Right lobe of liver (tissue), 6 donors: Measurements from ENCODE around the gene PYGL. TPM values are rescaled to one million over a fixed set of nuclear protein-coding genes. Genes with fewer than 3 reads are reported as not detected.

Experiments used
- ATAC-seq, 4 donors: fragments of 200-7000 bp; cut with Tn5 transposase; one replicate each; pipeline ENCODE4 v1.9.1; 2020; ENCODE audit warnings: mild to moderate bottlenecking in 4 of 4, moderate library complexity in 4 of 4
- DNase-seq, 3 donors: peaks; one replicate each; pipeline ENCODE4 v3.0.0-alpha.2; 2020
- H3K27ac ChIP-seq, 3 donors: fragments of 200-600 bp; one replicate each; pipeline ENCODE4 v1.8.0; 2022
- H3K27me3 ChIP-seq, 2 donors: fragments of 200-600 bp; one replicate each; pipeline ENCODE4 v1.8.0; 2022
- H3K36me3 ChIP-seq, 4 donors: fragments of 200-600 bp; sonication (generic) in 1 of 4; one replicate each; pipeline versions ENCODE4 v1.5.1 to v1.8.0; 2017 to 2022; ENCODE audit warnings: control low read depth in 1 of 4
- H3K4me1 ChIP-seq, 4 donors: fragments of 200-600 bp; sonication (generic) in 1 of 4; one replicate each; pipeline versions ENCODE4 v1.5.1 to v1.8.0; 2017 to 2022; ENCODE audit warnings: control low read depth in 1 of 4
- H3K4me3 ChIP-seq, 3 donors: fragments of 200-600 bp; one replicate each; pipeline ENCODE4 v1.8.0; 2022
- H3K9me3 ChIP-seq, 4 donors: fragments of 200-600 bp; sonication (generic) in 1 of 4; one replicate each; pipeline versions ENCODE4 v1.5.1 to v1.8.0; 2017 to 2022; ENCODE audit warnings: control low read depth in 1 of 4
- POLR2A ChIP-seq: fragments of 450-650 bp; IDR thresholded peaks from one replicate; pipeline ENCODE4 v1.6.1; 2017; ENCODE audit warnings: antibody characterized with exemption, mild to moderate bottlenecking
- WGBS: methylation state at CpG from one replicate; pipeline ENCODE4 v1.1.6; 2018; ENCODE audit warnings: low coverage, low lambda C conversion rate; ENCODE audit not compliant: insufficient coverage; ENCODE audit errors: missing lambda C conversion rate; 5-methylcytosine and 5-hydroxymethylcytosine counted together
- intact Hi-C, 2 donors: fragments of 100-400 bp; cut with DNase I; formaldehyde crosslinking; loops; one replicate each; pipeline versions ENCODE4 v1.11.2 to v1.14.1; 2022
- long read RNA-seq: library from polyadenylated mRNA; unstranded; transcript quantifications from one replicate; pipeline ENCODE4 v2.0.0, GENCODE V29; 2019
- total RNA-seq, 6 experiments: library from RNA; depleted of rRNA in 2 of 6; stranded (reverse); fragments of >200 nt in 2 of 6; fragmentation: NEBNext Ultra II Directional in 3 of 6; extraction: Animal tissue kit (Norgen Biotek cat#: 25700) in 3 of 6; gene quantifications; one replicate each; pipeline versions ENCODE4 v1.1.0 to v1.2.4, GENCODE V29; 2016 to 2023
- TF ChIP-seq, protein P1 (sequence below), 4 donors: fragments of 200-600 bp in 3 of 4; fragments of 450-650 bp in 1 of 4; IDR thresholded peaks; one replicate each; pipeline versions ENCODE4 v1.5.1 to v1.8.0; 2016 to 2022; ENCODE audit warnings: antibody characterized with exemption in 4 of 4, mild to moderate bottlenecking in 2 of 4
- donor health status: DM: no; HTN: yes; CAD: no.
- donor health status: DM: no; HTN: no; CAD: no.
- donor health status: DM: no; HTN: no; CAD: no.
- donor health status: DM: no; HTN: yes; CAD: no.
- donor health status: DM: no; HTN: yes; CAD: no.

Gene PYGL
- 100 to 1,000 TPM in 3 of 6 experiments, 10 to 100 TPM in 3; 80.1 to 130 (median 107) TPM for total RNA-seq
- long read RNA-seq, transcript PYGL-201 (20 exons, 3,048 nt): major isoform, 8 of 13 reads
- long read RNA-seq, partial matches to known transcripts: 2 of 13 reads
- long read RNA-seq, other reads (novel, unspliced or antisense): 1 of 13 reads

DNA sequence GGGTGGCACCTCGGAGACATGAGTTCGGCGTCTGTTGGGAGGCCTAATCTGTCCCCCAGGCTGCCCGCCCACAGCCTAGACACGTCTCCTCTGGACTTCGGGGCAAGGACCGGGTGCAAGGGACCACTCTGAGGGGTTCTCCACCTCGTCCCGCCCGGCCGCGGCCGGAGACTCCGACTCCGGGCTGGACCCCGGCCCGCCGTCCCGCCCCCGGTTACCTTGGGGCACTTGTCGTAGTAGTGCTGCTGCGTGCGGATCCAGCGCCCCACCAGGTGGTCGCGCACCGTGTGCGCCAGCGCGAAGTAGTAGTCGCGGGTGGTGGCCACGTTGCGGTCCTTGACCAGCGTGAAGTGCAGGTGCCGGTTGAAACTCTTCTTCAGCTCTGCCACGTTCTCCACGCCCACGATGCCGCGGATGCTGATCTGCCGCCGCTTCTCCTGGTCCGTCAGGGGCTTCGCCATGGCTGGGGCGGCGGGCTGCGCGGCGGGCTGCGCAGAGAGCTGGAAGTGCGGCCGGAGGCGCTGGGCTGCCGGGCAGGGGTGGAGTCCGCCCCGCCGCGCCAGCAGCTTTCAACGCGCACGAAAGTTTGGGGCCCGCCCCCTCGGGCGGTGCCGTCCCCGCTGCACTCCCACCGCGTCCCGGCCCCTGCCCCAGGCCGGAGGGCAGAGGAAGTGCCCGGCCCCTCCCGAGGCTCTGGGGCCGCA, at the start of gene PYGL:
Gene PYGL (minus strand): TSS at position 541 of the 704 bp plus-strand sequence. CDS start 80 bp downstream, at position 461.
- H3K27ac ChIP-seq: peak within 1 kb of the TSS; percentile 86 to 94 (median 87)
- peak; percentile 84 to 95 (median 90) for ATAC-seq
- DNase-seq: peak; percentile 92
- intact Hi-C loops: no loop called here
- H3K27me3 ChIP-seq: no peaks in the 10 kb centered on the region
- peaks cover 0 to 29% (median 0%) of the 10 kb centered on the region in 4 donors for H3K4me1 ChIP-seq
- 0% methylated on average over 7 of the region's 74 CpGs for WGBS
- peak within 1 kb of the TSS; percentile 69 to 86 (median 73) for H3K4me3 ChIP-seq
- H3K36me3 ChIP-seq: no peaks in the 10 kb centered on the region
- TF ChIP-seq, protein P1, sequence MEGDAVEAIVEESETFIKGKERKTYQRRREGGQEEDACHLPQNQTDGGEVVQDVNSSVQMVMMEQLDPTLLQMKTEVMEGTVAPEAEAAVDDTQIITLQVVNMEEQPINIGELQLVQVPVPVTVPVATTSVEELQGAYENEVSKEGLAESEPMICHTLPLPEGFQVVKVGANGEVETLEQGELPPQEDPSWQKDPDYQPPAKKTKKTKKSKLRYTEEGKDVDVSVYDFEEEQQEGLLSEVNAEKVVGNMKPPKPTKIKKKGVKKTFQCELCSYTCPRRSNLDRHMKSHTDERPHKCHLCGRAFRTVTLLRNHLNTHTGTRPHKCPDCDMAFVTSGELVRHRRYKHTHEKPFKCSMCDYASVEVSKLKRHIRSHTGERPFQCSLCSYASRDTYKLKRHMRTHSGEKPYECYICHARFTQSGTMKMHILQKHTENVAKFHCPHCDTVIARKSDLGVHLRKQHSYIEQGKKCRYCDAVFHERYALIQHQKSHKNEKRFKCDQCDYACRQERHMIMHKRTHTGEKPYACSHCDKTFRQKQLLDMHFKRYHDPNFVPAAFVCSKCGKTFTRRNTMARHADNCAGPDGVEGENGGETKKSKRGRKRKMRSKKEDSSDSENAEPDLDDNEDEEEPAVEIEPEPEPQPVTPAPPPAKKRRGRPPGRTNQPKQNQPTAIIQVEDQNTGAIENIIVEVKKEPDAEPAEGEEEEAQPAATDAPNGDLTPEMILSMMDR (IDR thresholded peaks at IDR 0.05): no peak
- TF ChIP-seq POLR2A: peak; percentile 88
- H3K9me3 ChIP-seq: no peaks in the 10 kb centered on the region

GRCh38 chr14:50985859-50986331, 41.6 kb upstream of the PYGL start:
- no peaks in the 10 kb centered on the region for H3K4me1 ChIP-seq
- 57% methylated on average over 12 of the region's 12 CpGs for WGBS
- H3K36me3 ChIP-seq: no peaks in the 10 kb centered on the region
- no peak overlapping the region for H3K4me3 ChIP-seq
- ATAC-seq: no peak
- H3K27ac ChIP-seq: no peak overlapping the region
- intact Hi-C loops: no loop called here
- TF ChIP-seq POLR2A: no peak
- TF ChIP-seq, protein P1 (IDR thresholded peaks at IDR 0.05): no peak
- no peaks in the 10 kb centered on the region for H3K9me3 ChIP-seq
- no peaks in the 10 kb centered on the region for H3K27me3 ChIP-seq
- DNase-seq: no peak

- TF ChIP-seq, protein P1 (IDR thresholded peaks at IDR 0.05): no peak
- TF ChIP-seq POLR2A: no peak
- intact Hi-C loops: no loop called here
- 81% methylated on average over 13 of the region's 13 CpGs for WGBS
- H3K9me3 ChIP-seq: no peaks in the 10 kb centered on the region
- H3K4me3 ChIP-seq: no peak overlapping the region
- DNase-seq (no peak), ATAC-seq (no peak)
- no peak overlapping the region for H3K27ac ChIP-seq
- H3K4me1 ChIP-seq: no peaks in the 10 kb centered on the region
- no peaks in the 10 kb centered on the region for H3K36me3 ChIP-seq
- H3K27me3 ChIP-seq: no peaks in the 10 kb centered on the region
Measured at GRCh38 chr14:50985124-50985858, 41.0 kb upstream of the PYGL start.

GRCh38 chr14:50984036-50984710, 39.9 kb upstream of the PYGL start:
- Histone ChIP-seq H3K27ac (no peak overlapping the region), H3K27me3 (no peaks in the 10 kb centered on the region), H3K4me3 (no peak overlapping the region), H3K9me3 (no peaks in the 10 kb centered on the region), H3K36me3 (no peaks in the 10 kb centered on the region), H3K4me1 (no peaks in the 10 kb centered on the region)
- 69% methylated on average over 2 of the region's 2 CpGs for WGBS
- TF ChIP-seq POLR2A: no peak
- TF ChIP-seq, protein P1 (IDR thresholded peaks at IDR 0.05): no peak
- DNase-seq (no peak), ATAC-seq (no peak)
- intact Hi-C loops: no loop called here
